GM19351 (cell line): ENCODE measurements around the gene RAB39B.

Experiments used
- ATAC-seq: cut with Tn5 transposase; IDR thresholded peaks from one replicate; pipeline ENCODE4 v1.9.1; 2021; ENCODE audit warnings: mild to moderate bottlenecking, moderate library complexity; ENCODE audit not compliant: unreplicated experiment

The RAB39B gene

DNA sequence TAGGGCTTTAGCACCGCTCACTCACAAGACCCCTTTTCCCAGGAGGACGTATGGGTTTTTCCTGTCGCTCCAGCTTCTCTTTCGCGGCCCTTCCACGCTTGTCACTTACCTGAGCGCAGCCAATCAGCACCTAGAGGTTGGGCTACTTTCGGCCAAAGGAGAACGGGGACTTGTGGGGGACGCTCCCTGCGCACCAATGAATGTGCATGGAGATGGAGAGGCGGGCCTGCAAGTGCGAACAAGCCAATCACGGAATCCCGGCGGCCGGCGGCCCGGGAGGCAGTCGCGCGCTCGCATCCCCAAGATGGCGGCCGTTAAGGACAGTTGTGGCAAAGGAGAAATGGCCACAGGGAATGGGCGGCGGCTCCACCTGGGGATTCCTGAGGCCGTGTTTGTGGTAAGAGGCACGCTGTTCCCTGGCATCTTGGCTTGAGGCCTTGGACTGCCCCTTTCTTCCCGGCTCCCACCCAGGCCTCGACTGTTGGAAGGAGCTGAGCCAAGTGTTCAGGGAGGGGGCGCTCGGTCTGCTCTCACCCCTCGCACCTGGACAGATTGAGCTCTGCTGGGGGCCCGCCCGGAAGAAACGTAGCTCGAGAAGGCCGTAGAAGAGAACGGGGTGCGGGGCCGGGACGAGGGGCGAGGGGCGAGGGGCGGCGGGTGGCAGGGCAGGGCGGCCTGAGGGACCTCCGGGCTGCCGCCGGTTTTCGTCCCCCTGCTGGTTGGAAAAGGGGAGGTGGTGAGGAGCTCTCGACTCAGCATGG lies 47.9 kb downstream of the RAB39B start, which contains the start of gene VBP1:
TSS of gene VBP1 (plus strand) at position 282 of the 761 bp plus-strand sequence. CDS start at position 305, 23 bp downstream.
- peak; percentile 95 for ATAC-seq

DNA sequence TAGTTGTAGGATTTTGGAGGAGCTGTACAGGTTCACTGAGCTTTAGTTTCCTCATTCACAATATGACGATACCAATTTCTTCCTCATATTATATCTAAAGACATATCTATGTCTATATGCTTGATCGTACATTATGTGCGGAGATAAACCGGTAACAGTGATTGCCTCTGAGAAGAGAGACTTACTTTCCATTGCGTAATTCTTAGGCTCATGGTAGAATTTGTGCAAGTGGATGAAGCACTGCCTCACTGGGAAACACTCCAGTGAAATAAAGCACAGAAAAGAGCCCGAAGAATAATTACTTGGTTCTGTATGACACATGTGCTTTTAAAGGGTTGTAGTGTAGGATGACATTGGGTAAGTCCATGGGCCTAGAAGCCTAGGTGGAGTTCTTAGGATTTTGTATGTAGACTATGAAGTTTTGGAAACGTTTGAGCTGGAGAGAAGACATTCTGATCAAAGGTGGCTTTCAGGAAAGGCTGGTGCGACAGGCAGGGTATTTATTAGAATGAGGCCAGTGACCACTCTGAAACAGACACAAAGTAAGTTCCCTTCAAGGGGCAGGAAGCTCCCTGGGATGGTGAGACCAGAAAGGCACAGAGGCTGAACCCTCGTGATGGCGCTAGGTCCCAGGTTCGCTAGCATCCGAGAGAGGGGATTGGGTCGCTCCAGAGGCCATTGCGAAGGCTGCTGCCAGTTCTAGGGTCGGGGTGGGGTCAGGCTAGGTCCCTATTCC lies 48.7 kb downstream of the RAB39B start:
- ATAC-seq: peak; percentile 41

DNA sequence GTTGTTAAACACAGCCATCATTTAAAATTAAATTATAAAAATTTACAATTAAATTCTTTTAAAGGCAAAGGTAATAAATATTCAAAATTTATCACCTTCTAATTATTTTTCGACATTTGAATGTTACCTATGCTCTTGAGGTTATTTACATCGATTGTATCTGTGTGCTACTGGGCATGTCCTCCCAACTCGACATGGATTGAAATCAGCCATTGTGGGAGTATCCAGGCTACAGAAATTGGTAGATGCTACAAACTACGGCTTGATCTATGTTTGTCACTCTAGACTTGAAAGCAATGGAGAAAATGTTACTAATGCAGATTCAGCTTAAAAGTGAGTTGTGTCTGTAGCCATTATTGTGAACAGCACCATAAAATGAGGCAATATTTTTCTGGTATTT lies 50.6 kb downstream of the RAB39B start:
- ATAC-seq: no peak

DNA sequence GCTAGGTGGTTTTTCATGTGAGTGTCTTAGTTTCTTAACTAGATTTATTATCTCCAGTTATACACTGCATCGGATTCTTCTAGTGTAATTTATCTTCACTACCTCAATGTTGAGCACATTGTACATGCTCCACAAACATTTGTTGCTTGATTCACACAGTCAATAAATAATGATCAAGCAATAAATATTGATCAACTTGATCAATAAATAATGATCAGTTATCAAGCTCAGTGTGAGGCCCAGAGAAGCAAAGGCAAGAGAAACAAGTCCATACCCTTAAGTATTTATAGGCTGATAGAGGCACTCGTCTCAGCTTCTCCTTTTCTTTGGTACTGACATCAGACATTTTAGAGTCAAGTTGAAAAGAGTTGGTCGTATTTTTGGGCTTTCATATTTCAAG lies 53.1 kb downstream of the RAB39B start:
- no peak for ATAC-seq
